Measurements from ENCODE around the gene ME2. TPM values are rescaled to one million over a fixed set of nuclear protein-coding genes. Genes with fewer than 3 reads are reported as not detected.

ME2 gene
- total and polyA plus RNA-seq, 9 of the 15 experiments (the other 6 are each of a cell fraction or from before 2014, with no cell fraction given), result 12.3 to 54.4 (median 36.2) TPM

DNA sequence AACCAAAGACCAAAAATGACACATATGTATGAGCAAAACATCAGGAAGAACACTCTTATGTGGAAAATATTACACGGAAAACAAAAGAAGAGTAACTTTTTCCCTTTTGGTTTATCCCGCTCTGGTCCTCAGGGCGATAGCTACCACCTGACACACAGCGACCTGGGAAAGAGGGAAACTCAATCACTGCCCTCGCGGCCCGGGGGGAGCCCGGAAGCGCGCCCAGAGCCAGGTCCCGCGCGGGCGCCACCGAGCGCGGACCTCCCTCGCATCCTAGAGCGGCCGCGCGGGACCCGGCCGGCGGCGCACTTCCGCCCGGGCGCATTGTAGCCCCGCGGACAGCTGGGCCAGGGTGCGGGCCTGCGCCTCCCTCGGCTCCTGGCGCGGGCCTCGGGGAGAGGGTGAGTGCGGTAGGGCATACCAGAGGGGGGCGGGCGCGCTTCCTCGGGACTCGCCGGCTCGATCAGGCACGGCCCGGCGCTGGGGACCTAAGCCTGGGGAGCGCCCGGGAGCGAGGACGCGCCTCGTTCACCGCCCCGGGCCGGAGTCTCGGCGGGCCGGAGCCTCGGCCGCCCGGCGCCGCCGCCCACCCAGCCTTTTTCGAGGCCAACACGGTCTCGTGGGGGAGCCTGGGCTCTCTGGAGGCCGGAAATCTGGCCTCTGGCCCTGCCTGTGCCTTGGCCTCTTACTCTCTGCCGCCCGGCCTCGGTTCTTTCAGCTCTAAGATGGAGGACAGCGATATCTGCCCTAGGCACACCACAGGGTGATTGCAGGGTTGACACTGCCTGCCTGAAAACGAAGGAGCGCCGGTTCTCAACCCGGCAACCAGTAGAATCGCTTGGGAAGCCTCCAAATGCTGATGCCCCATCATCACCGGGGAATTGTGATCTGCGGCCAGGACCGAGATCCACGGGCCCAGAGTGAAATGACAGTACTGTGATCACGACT lies 89.1 kb downstream of the ME2 start, which contains the start of gene ELAC1 (continued):
- TF ChIP-seq, protein P1, sequence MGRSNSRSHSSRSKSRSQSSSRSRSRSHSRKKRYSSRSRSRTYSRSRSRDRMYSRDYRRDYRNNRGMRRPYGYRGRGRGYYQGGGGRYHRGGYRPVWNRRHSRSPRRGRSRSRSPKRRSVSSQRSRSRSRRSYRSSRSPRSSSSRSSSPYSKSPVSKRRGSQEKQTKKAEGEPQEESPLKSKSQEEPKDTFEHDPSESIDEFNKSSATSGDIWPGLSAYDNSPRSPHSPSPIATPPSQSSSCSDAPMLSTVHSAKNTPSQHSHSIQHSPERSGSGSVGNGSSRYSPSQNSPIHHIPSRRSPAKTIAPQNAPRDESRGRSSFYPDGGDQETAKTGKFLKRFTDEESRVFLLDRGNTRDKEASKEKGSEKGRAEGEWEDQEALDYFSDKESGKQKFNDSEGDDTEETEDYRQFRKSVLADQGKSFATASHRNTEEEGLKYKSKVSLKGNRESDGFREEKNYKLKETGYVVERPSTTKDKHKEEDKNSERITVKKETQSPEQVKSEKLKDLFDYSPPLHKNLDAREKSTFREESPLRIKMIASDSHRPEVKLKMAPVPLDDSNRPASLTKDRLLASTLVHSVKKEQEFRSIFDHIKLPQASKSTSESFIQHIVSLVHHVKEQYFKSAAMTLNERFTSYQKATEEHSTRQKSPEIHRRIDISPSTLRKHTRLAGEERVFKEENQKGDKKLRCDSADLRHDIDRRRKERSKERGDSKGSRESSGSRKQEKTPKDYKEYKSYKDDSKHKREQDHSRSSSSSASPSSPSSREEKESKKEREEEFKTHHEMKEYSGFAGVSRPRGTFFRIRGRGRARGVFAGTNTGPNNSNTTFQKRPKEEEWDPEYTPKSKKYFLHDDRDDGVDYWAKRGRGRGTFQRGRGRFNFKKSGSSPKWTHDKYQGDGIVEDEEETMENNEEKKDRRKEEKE (IDR thresholded peaks at IDR 0.05; ENCODE audit: borderline replicate concordance in 1 of 2, control insufficient read depth in 1 of 2, low read depth in 2 of 2, low read length in 1 of 2), result peak in 1 of 2 experiments; percentile 49; a peak in 1 of 4 replicates
- TF ChIP-seq FOXA1 (IDR thresholded peaks at IDR 0.05; ENCODE audit: borderline replicate concordance) (no peak), GABPB1 (CRISPR knock-in tag; IDR thresholded peaks at IDR 0.05) (peak; percentile 86), ELF1 (tag; IDR thresholded peaks at IDR 0.05) (peak; percentile 94), RAD21 (CRISPR knock-in tag; conservative IDR thresholded peaks at IDR 0.05 in 1 of 2, IDR thresholded peaks at IDR 0.05 in 1 of 2) (no peak; a peak in 1 of 4 replicates), HCFC1 (IDR thresholded peaks at IDR 0.05; ENCODE audit: low read depth, low read length) (peak; percentile 74), NONO (IDR thresholded peaks at IDR 0.05; ENCODE audit: low read depth in 2 of 2, low read length in 1 of 2) (peak; percentile 40 to 72; a peak in 3 of 4 replicates), KDM1A (IDR thresholded peaks at IDR 0.05) (peak in 1 of 2 experiments; percentile 41; a peak in 2 of 4 replicates), POLR2A (conservative IDR thresholded peaks at IDR 0.05) (peak; percentile 79)
- TF ChIP-seq, protein P2, sequence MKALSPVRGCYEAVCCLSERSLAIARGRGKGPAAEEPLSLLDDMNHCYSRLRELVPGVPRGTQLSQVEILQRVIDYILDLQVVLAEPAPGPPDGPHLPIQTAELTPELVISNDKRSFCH (CRISPR knock-in tag; IDR thresholded peaks at IDR 0.05), result no peak
- TF ChIP-seq, protein P2 (tag; IDR thresholded peaks at IDR 0.05), result 0 out of 2 replicates have a peak, but pooled peaks have one; percentile 39
- TF ChIP-seq, protein P3, sequence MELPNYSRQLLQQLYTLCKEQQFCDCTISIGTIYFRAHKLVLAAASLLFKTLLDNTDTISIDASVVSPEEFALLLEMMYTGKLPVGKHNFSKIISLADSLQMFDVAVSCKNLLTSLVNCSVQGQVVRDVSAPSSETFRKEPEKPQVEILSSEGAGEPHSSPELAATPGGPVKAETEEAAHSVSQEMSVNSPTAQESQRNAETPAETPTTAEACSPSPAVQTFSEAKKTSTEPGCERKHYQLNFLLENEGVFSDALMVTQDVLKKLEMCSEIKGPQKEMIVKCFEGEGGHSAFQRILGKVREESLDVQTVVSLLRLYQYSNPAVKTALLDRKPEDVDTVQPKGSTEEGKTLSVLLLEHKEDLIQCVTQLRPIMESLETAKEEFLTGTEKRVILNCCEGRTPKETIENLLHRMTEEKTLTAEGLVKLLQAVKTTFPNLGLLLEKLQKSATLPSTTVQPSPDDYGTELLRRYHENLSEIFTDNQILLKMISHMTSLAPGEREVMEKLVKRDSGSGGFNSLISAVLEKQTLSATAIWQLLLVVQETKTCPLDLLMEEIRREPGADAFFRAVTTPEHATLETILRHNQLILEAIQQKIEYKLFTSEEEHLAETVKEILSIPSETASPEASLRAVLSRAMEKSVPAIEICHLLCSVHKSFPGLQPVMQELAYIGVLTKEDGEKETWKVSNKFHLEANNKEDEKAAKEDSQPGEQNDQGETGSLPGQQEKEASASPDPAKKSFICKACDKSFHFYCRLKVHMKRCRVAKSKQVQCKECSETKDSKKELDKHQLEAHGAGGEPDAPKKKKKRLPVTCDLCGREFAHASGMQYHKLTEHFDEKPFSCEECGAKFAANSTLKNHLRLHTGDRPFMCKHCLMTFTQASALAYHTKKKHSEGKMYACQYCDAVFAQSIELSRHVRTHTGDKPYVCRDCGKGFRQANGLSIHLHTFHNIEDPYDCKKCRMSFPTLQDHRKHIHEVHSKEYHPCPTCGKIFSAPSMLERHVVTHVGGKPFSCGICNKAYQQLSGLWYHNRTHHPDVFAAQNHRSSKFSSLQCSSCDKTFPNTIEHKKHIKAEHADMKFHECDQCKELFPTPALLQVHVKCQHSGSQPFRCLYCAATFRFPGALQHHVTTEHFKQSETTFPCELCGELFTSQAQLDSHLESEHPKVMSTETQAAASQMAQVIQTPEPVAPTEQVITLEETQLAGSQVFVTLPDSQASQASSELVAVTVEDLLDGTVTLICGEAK (IDR thresholded peaks at IDR 0.05), result peak; percentile 75
- TF ChIP-seq, protein P3 (CRISPR knock-in tag; IDR thresholded peaks at IDR 0.05), result no peak

Measured in K562 (cell line).